ENCODE results near the gene USP48. TPM values are rescaled to one million over a fixed set of nuclear protein-coding genes. Genes with fewer than 3 reads are reported as not detected.
"Not testable (repeated sequence)": the region's sequence is repeated elsewhere in the genome, so short reads cannot be mapped to it uniquely, and the experiment has no call there.

USP48 gene
- total RNA-seq, 1 donor from 2014 or later, result 61.5 TPM

- peak in 1 of 2 donors; percentile 68 for DNase-seq (ENCODE audit: low read depth in 2 of 2)
These were observed 32.9 kb upstream of the USP48 start for GRCh38 chr1:21815724-21816321.

GRCh38 chr1:21814981-21815582, 32.1 kb upstream of the USP48 start:
- DNase-seq (ENCODE audit: low read depth in 2 of 2), result no peak

- DNase-seq (ENCODE audit: low read depth in 2 of 2), result peak in 1 of 2 donors; percentile 55
These were observed 31.4 kb upstream of the USP48 start for GRCh38 chr1:21814241-21814918.

GRCh38 chr1:21813542-21813941, 30.6 kb upstream of the USP48 start:
- no peak for DNase-seq (ENCODE audit: low read depth in 2 of 2)

GRCh38 chr1:21811875-21812305, 28.9 kb upstream of the USP48 start, which contains the start of gene LDLRAD2:
Gene LDLRAD2, plus strand, starts transcription at chr1:21812265. Its CDS starts 187 bp downstream, at chr1:21812452.
- DNase-seq (ENCODE audit: low read depth in 2 of 2), result peak in 1 of 2 donors; percentile 61

GRCh38 chr1:21804536-21804935, 21.6 kb upstream of the USP48 start:
- no peak for DNase-seq (ENCODE audit: low read depth in 2 of 2)

GRCh38 chr1:21801100-21801499, 18.2 kb upstream of the USP48 start:
- no peak for DNase-seq (ENCODE audit: low read depth in 2 of 2)

GRCh38 chr1:21799730-21800129, 16.8 kb upstream of the USP48 start:
- no peak for DNase-seq (ENCODE audit: low read depth in 2 of 2)

GRCh38 chr1:21795075-21795474, 12.1 kb upstream of the USP48 start:
- DNase-seq (ENCODE audit: low read depth in 2 of 2), result no peak

- DNase-seq (ENCODE audit: low read depth in 2 of 2), result no peak
These were observed 11.7 kb upstream of the USP48 start for GRCh38 chr1:21794656-21795055.

GRCh38 chr1:21793104-21793503, 10.2 kb upstream of the USP48 start:
- no peak for DNase-seq (ENCODE audit: low read depth in 2 of 2)

GRCh38 chr1:21786640-21787039, 3.7 kb upstream of the USP48 start:
- DNase-seq (ENCODE audit: low read depth in 2 of 2), result no peak

- not testable (repeated sequence) for DNase-seq (ENCODE audit: low read depth in 2 of 2)
These were observed 2.8 kb upstream of the USP48 start for GRCh38 chr1:21785764-21786163.

- DNase-seq (ENCODE audit: low read depth in 2 of 2), result peak in 1 of 2 donors; percentile 27
These were observed 992 bp upstream of the USP48 start for GRCh38 chr1:21783679-21784603.

GRCh38 chr1:21782349-21782867, 541 bp downstream of the USP48 start:
- peak; percentile 81 to 83 for DNase-seq (ENCODE audit: low read depth in 2 of 2)

- peak; percentile 73 to 82 for DNase-seq (ENCODE audit: low read depth in 2 of 2)
These were observed 1.1 kb downstream of the USP48 start for GRCh38 chr1:21781815-21782348.

- peak; percentile 91 to 94 for DNase-seq (ENCODE audit: low read depth in 2 of 2)
These were observed 3.1 kb downstream of the USP48 start for GRCh38 chr1:21779613-21780521.

- DNase-seq (ENCODE audit: low read depth in 2 of 2), result no peak
These were observed 4.6 kb downstream of the USP48 start for GRCh38 chr1:21778405-21778727.

GRCh38 chr1:21776925-21777324, 6.0 kb downstream of the USP48 start:
- not testable (repeated sequence) for DNase-seq (ENCODE audit: low read depth in 2 of 2)

GRCh38 chr1:21775985-21776562, 6.9 kb downstream of the USP48 start:
- no peak for DNase-seq (ENCODE audit: low read depth in 2 of 2)

All from lung microvascular endothelial cell (primary cell).